ENCODE measurements around the gene AOPEP.
"Not testable (repeated sequence)": the region's sequence is repeated elsewhere in the genome, so short reads cannot be mapped to it uniquely, and the experiment has no call there.

AOPEP gene

GRCh38 chr9:94922098-94922607 is 195.7 kb downstream of the AOPEP start:
- DNase-seq: no peak

DNA sequence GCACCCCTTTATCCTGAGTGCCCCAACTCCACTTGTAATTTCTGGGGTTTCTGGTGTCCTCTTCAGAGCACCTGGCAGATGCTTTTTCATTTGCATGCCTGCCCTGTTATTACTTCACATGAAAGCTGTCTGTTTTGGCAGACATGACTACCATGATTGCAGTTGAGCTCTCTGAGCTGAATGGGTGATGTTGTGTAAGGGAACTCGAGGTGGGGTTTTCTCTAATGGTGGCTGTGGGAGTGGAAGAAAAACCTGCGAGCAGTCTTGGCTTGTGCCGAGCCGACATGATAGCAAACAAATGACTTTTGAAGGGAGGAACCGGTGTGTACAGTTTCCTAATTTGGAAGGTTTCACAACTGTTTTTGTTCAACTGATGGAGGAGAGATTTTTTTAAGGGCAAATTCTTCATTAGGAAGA is 196.2 kb downstream of the AOPEP start:
- DNase-seq: no peak

DNA sequence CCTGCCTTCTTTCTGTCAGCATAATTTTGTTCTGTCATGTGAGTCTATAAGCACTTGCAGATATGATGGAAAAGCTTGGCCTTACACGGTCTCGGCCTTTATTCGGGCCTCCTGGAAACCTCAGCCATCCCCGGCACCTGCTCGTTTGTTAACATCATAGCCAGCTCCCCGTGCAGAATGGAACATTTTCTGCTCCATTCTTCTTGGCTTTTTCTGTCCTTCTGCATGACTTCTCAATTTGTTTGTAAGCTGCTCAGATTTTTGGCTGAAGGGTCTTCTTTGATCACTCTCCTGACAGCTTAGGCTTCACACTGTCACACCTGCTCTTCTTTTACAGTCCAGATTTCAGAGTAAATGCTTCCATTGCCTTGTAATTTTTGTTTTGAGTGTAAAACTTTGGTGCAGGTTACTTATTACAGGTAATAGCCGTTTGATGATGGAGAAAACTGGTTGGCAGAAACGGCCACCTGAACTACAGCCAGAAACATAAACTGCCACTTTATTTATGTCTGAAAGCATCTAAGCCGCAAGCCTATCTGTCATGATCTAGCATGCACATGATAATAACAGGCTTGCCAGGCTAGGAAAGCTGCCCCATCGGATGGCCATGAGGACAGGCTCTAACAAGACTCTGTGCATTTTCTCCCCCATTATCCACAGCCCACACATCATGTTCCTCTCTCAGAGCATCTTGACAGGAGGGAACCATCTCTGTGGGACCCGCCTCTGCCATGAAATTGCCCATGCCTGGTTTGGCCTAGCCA is 197.0 kb downstream of the AOPEP start:
- DNase-seq: no peak

- DNase-seq: no peak
Observed at GRCh38 chr9:94925751-94926430, 199.4 kb downstream of the AOPEP start.

- DNase-seq: no peak
Observed at GRCh38 chr9:94926431-94926800, 199.9 kb downstream of the AOPEP start.

DNA sequence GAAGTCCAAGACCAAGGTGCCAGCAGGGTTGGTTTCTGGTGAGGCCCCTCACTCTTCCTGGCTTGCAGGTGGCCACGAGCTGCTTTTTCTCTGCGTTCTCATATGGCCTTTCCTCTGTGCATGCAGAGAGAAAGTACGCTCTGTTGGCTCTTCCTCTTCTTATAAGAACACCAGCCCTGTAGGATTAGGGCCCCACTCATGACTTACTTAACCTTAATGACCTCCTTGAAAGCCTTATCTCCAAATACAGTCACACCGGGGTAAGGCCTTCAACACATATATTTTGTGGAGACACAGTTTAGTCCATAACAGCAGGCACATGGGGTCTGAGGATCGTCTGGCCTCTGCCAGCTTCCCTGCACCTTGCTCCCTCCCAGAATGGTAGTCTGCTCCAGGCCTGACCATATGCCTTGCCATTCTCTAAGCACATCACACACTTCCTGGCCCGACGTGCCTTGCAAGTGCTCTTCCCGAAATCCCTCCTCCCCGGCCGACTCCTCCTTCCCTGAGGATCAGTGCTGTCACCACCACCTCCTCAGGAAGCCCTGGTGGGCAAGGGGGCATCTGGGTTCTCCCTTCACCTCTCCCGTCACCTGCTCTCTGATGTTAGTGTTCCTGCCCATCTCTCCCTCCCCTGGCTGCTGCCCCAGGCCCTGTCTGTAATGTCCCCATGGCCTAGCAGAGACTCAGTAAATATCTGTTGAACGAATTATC is 200.7 kb downstream of the AOPEP start:
- no peak for DNase-seq

DNA sequence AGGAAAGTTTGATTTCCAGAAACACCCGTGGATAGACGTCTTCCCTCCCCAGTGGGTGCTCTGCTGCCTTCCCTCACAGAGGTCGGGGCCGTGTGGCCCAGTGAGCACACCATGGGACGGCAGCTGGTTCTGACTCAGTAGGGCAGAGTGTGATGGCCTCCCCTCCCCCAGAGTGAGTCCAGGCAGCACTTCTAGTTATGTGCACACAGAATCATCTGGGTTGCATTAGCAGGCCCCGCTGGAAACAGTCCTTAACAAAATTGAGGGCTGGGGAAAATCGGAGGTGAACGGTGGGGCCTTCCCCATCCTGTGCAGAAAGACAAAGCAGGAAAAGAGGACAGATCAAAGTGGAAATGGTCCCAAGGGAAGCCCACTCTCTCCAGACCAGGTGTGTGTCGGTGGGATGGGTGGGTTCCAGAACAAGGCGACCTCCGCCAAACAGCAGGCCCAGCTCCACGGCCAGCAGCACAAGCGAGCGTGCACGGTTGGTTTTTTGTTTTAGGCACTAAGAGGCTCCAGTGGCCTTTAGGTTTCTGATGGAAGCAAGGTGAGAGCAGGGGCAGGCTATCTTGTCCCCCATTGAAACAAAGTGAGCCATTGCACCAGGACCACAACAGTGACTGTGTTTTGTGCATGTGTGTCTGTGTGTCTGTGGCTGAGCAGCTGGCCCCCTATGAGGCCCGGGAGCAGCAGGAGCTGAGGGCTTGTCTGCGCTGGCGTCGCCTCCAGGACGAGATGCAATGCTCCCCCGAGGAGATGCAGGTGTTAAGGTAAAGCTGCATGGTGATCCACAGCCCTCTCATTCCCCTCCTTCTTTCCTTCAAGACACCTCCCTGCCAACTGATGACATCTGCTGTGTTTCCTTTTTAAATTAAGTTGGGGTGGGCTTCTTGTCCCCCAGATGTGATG is 201.5 kb downstream of the AOPEP start:
- DNase-seq: no peak

DNA sequence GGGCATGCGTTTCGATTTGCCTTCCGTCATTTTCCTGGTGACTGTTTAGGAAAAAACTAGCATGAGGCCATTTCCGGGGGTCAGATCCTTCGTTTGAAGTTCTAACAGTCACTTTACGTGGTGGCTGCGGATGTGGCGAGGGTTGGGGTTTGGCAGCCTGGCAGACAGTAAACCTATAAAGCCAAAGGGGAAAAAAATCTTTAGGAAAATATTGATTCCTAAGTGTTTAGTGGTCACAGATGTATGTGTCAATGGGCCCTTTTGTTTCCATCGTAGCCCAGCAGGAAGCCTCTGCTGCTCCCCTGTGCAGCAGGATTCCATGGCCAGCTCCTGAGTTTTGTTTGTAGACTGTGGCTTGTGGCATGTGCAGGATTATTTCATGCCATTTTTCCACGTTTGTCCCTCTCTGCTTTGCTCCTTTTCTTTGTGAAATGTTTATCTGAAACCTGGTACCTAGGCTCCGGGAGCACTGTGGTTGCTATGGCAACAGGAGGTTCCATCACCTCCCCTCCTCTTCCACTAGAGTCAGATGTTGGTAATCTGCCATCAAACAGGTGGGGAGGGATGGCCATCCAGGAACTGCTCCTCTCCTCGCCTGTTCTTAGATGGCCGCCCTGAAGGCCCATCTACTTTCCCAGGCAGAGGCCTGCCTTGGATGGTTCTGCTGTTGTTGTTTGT is 202.3 kb downstream of the AOPEP start:
- no peak for DNase-seq

DNA sequence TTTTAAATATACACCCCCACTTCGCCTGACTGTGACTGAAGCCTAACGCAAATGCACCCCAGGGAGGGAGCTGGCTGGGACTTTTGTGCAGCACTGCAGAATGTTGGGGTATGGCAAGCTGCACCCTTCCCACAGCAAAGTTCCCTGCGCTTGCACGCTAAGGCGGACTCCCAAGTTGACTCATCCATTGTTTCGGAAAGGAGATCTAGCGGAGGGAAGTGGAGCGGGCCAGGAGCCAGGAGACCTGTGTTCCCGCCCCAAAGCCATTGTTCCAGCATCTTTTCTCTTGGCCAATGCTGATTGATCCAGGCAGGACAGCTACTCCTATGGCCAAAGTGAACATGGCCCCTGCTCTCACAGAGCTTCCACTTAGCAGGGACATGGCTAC is 202.9 kb downstream of the AOPEP start:
- no peak for DNase-seq

GRCh38 chr9:94931036-94931633 is 204.6 kb downstream of the AOPEP start:
- no peak for DNase-seq

- DNase-seq: no peak
Observed at GRCh38 chr9:94931740-94932139, 205.2 kb downstream of the AOPEP start.

- DNase-seq: no peak
Observed at GRCh38 chr9:94932652-94933510, 206.4 kb downstream of the AOPEP start.

DNA sequence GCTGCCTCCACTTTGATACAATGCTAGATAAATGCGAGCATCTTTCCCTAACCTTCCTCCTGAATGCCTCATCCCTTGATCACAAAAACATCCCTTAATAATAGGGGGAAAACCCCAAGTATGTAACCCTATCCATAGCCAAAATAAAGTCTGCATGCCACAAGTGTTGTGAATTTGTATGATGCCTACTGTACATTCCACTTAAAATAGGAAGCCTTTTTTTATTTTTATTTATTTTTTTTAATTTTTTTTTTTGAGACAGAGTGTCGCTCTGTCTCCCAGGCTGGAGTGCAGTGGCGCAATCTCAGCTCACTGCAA is 207.0 kb downstream of the AOPEP start:
- DNase-seq: no peak

DNA sequence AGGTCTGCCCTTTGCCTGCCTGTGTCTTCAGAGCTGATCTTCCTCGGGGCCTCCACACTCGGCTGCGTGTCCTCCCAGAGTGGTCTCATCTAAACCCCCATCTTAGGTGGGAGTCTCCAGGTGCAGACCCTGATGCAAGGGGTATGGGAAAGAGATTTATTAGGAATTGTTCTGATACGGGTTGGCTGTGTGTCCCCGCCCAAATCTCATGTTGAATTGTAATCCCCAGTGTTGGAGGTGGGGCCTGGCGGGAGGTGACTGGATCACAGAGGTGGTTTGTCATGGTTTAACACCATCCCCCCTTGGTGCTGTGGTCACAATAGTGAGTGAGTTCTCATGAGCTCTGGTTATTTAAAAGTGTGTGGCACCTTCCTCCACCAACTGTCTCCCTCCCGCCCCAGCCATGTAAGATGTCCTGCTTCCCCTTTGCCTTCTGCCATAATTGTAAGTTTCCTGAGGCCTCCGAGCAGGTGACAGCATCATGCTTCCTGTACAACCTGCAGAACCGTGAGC is 208.4 kb downstream of the AOPEP start:
- no peak for DNase-seq

GRCh38 chr9:94935396-94935795 is 208.9 kb downstream of the AOPEP start:
- DNase-seq: no peak

- DNase-seq: no peak
Observed at GRCh38 chr9:94936419-94936818, 209.9 kb downstream of the AOPEP start.

DNA sequence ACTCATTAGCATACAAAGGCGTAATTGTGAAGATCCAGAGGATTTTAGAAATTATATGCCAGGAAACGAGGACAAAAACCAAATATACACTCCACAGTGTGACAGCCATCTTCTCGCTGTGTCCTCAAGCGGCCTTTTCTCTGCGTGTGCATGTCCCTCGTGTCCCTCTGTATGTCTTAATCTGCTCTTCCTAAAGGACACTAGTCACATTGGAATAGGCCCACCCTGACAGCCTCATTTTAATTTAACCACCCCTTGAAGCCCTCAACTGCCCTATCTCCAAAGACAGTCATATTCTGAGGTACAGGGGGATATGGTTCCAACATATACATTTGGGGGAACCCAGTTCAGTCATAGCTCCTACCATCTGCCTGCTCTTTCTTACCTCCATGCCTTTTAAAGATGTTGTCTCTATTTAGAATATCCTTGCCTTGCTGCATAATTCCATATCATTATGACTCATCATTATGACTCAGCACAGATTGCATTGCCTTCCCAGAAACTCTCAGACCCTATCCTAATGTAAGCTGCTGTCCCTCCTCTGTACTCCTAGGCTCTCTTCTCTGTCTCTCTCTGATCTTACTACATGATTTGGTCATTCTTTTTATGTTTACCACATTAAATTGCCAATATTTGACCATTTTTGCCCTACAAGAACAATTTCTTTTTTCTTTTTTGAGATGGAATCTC is 210.9 kb downstream of the AOPEP start:
- DNase-seq: no peak

- DNase-seq: no peak
Observed at GRCh38 chr9:94938384-94938783, 211.9 kb downstream of the AOPEP start.

GRCh38 chr9:94940296-94940695 is 213.8 kb downstream of the AOPEP start:
- DNase-seq: not testable (repeated sequence)

All from CD4-positive, alpha-beta T cell treated with Interleukin-12 subunit alpha and Interleukin-12 subunit beta, for 1 hour (primary cell).